A172 (cell line): ENCODE data around the gene KCNA5. TPM values are rescaled to one million over a fixed set of nuclear protein-coding genes. Genes with fewer than 3 reads are reported as not detected.

ENCODE experiments used
- DNase-seq: peaks from one replicate; pipeline ENCODE4 v3.0.0-alpha.2; 2015; ENCODE audit warnings: low spot score
- total RNA-seq: library from RNA; depleted of rRNA; stranded (reverse); fragments of >200 nt; shearing (Covaris generic); gene quantifications from 2 replicates; pipeline ENCODE4 v1.2.3, GENCODE V29; 2014

The KCNA5 gene
- total RNA-seq, 1 experiment from 2014 or later = not detected

DNA sequence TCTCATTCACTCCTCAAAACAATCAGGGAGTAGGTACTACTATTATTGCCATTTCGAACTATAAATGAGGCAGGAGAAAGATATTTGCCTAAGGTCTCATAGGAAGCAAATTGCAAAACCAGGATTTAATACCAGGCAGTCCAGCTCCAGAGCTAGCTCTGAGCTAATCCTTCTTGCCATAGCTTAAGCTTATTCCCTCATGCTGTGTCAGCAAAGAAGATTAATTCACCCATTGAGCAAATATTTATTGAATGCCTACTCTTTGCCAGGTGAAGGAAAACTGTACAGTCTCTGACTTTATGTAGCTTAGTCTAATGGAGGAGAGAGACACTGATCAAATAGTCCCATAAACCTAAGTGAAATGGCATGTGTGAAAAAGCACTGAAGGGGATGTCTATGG, 19.5 kb downstream of the KCNA5 start:
- DNase-seq = no peak

DNA sequence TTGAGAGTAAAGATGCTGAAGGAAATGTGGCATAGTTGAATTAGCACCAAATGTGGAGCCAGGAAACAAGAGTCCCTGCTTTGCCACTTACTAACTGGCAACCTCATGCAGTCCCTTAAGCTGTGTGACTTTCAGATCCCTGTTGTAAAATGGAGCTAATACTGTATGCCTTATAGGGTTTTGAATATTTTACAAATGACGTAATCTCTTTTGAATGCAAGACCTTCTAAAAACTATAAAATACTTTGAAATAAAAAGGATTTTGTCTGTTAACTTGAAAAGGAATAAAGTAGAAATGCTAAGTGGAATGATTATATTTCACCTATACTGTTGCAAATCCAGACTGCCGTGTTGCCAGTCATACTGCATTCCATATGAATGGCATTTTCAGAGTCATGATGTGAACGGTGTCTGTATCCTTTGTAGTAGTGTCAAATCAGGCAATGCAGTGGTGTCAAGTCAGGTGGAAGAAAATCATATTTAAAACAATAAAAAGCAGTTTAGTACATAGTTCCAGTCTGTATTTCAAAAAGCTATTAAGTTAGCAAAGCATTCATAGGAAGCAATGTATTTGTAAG, 21.3 kb downstream of the KCNA5 start:
- no peak for DNase-seq

DNA sequence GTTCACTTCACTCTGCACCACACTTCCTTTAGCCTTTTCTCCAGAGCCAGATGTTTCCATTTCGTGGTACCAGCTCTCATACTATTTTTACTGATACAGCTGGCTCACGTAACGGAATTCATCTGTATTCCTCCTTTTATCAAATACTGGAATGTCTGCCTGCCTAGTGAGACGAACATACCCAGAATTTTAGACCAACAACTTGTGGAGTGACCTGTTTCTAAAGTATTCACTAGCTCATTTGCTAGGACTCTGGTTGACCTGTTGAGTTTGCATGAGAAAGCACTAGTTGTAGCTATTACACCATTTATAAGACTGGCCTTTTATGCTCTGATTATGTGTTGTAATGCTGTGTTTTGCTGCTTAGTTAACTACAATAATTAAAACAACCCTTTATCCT, 22.6 kb downstream of the KCNA5 start:
- DNase-seq = no peak

DNA sequence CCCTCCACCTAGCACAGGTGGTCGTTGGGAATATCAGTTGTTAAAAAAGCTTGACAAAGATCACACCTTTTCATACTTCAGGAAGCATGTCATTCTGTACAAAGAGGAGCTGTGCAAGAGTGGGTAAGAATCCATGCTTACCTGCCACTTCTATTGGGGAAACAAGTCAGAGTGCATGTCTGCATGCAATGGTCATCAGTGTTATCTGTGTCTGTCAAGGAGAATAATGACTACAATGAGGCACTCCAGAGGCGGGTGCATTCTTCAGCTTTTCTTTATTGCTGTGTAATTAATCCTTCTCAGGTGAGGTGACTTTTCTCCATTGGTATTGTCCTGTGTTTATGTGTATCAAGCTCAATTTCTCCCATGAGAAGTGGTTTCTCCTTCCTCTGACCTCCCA, 24.4 kb downstream of the KCNA5 start:
- no peak for DNase-seq

DNA sequence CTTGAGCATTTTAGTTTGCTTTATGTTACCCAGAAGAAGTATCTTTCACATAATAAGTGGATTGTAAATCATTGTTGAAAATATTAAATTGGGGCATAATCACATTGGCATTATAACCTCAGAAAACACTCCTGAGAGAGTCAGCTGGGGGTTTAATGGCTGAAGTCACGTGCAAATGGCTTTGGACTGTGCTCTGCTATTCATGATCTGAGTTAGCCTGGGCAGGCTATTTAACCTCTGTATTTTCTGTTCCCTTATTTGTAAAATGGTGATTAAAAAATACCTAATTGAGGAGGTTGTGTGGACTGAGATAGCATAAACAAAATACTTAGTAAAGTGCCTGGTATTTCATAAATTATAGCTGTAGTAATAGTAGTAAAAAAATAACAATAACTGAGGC, 24.9 kb downstream of the KCNA5 start:
- DNase-seq = no peak

DNA sequence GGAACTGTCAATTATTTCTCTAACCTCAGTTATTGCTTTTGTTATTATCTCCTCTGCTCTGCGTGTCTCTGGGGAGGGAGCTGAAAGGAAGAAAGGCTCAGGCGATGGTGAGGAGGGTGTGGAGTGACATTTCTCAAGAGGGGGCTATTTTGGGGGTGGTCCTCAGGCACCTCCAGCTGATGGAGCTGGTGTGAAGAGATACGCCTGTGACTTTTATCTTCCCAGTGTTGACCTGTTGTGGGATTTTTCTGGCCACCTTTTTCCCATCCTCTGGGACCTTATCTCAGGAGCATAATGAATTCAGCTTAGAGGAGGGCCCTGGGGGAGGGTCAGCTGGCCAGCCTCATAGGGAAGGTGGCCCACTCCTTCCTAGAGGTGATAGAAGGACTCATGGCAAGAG, 26.4 kb downstream of the KCNA5 start:
- no peak for DNase-seq

DNA sequence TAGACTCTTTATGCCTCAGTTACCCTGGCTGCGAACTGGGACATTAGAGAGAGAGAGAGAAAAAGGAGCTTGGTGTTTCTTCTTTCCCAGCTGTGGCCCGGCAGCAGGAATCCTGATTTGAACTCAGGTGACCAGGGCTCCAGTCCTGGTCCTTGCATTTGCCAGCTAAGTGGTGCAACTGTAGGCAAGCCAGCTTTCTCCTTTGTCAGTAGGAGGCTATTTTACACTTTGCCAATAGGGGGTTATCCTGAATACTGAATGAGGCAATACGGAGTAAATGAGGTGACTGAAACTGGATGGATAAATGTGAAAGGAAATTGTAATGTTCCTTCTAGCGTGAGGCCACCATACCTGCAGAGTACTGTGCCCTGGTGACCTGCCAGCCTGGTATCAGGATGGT, 27.8 kb downstream of the KCNA5 start:
- no peak for DNase-seq

DNA sequence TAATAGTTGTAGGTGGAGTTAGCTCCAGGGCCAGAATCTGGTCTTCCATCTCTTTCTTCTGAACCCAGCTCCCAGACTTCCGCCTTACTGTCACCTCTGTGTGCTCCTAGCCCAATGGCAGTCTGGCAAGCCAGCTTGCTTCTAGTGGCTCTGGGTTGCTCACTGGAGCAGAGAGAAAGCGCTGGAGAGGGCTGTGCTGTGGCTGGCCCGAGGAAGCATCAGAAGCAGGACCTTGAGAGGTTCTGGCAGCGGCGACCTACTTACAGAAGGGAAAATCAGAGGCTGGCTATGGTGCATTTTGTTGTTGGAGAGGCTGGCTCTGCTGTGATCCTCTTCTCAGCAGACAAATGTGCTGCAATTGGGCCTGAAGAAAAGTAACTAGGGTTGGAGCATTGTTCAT, 28.6 kb downstream of the KCNA5 start:
- no peak for DNase-seq

DNA sequence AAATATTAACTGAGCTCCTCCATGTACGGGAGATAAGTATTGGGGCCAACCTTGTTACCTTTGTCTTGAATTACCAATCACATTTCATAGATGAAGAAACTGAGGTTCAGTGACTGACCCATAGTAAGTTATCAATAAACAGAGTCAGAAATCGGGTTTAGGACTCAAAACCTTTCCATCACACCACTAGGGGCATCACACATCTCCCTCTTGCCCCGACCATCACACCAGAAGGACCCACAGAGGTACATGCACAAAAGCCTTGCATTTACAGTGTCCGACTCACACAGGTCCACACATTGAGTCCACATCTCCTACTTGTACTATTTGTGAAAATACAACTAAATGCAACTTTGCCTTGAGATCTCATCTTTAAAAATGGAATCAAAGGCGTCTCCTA, 29.4 kb downstream of the KCNA5 start:
- no peak for DNase-seq

DNA sequence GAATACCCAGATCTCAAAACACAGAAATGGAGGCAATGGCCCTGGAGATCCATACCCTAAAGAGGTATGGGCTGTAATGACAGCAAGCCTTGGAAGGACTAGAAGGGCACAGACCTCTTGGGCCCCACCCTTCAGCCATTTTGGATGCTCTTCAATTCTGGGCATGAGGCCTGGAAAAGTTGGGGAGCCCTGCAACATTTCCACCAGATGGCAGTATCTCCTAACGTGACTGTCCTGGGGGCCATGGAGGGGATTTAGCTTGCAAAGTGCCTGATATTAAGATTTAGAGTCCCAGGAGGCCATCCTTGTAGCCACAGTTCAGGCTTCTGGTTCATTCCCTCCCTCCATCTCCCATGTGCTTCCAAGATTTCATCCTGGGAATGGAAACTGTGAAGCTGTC, 30.2 kb downstream of the KCNA5 start:
- DNase-seq = peak; percentile 16

DNA sequence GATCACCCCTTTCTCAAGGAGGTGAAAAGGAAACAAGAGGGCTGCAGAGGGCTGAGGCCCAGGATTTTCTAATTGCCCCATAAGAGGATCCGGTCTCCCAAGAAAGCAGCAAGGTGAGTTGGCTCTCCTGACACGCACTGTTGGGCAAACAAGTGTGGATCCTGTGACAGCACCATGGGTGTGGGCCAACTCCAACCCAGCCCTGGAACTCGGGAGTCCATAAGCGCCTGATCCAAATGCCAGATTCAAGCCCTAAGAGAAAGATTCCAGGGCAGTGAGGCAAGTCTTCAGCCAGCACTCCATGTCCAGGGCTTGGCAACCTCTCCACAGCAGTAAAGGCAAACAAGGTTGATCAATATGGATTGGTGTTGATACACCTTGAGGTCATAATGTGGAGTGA, 33.1 kb downstream of the KCNA5 start:
- no peak for DNase-seq

DNA sequence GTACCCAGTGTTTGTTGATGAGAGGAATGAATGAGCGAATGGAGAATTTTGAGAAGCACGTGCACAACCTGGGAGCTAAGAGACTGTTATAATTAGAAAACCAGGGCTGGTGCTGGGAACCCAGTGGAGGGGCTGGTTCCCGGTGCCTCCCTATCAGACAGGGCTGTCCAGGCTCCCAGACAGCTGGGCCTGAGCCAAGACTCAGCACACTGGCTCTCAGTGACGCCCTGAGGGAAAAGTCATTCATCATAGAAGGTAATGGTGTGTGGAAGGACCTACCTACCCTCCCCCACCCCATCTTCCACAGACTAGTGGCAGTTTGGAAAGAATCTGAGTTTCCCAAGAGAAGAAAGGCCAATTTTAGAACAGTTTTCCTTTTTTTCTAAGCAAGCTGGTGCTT, 34.7 kb downstream of the KCNA5 start:
- no peak for DNase-seq

DNA sequence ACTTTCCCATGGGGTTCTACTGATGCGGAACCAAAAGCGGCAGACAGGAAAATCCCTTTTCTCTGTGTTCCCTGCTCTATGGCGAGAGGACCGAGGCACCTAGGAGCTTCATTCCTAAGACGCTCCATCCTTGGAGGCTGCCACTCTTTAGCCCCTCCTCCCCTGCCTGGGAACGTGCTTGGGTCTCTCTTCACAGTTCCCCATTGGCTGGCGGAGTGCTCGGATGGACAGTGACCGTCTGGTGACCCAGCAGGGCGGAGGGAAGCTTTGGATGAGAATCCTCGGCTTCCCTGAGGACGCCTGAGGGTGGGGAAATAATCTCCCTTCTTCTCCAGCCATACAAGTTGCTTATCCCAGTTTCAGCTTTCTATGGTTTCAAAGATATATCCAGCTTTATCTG, 37.3 kb downstream of the KCNA5 start:
- no peak for DNase-seq

DNA sequence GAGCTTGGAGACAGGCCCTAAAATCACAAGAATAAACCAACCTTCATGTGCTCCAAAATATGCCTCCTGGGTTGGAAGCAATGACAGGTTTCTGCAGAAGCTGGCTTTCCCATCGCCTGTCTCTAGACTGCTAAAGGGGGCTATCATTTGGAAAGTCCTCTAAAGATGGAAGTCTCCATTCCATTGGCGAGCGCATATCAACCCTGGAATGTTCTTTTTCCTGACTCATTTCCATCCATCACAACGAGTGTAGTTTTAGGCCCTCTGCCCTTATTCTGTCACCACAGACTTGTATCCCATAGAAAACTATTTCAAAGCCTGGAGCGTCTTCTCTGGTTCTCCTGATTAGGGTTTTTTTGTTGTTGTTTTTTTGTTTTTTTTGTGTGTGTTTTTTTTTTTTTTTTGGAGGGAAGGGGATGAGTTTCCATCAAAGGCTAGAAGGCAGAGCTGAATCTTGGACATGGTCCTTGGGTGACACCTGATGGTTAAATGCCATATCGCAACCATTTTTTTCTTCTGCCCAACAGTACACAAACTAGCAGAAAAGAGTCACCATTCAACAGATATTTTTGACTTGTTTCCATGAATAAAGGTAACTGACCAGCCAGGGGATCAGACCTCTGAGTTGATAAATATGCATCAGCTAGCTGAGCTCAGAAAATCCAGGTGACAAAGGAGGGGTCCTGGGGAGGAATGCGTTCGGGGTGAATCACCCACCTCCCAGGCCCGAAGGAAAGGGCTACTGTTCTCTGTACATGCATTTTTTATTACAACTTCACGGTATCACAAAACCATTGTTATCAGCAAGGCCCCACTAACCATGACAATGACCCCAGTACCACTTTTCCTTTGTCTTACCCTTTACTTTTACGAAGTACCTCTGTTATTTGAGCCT, 40.5 kb downstream of the KCNA5 start:
- peak; percentile 46 for DNase-seq

DNA sequence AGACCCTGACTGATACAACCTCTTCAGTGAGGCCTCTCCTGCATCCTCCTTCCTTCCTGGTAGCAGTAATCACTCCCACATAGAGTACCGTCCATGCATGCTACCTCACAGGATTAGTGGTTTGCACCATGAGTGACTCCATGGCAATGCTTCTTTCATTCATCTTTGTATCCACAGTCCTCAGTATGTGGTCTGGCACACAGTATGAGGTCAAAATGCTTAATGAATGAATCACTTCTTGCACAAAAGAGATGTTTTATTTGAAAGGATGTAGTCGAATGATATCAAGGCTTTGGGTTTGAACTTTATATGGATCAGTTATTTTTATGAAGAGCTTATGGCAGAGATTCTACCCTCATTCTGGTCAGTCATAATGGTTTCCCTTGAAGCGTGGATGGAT, 42.2 kb downstream of the KCNA5 start:
- DNase-seq = peak; percentile 91

DNA sequence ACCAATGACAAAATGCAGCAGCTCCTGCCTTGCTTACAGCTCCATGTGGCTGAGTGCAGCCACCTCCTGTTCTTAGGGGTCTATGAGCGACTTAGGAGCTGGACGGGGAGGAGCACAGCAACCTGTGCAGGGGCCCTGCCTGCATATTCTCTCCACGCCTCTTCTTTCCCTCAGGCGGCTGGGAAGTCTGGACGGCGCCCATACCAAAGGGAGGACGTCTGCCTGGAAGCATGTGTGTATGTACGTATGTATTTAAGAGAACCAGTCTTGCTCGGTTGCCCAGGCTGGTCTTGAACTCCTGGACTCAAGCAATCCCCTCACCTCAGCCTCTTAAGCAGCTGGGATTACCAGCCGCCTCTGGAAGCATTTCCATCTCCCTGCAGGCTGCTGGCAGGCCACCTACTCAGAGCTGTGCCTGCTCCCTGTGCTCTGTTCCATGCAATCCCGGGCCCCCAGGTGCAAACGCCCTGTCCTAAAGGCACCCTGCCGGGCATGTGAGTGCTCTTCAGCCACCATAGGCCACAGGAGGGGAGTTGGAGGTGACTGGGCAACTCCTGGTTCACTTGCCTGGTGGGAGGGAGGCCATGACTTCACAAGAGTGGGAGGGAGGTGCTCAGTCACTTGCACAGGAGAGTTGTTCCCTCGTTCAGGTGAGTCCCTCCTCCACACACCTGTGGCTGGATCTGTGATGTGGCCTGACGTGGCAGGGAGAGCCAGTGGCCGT, 44.3 kb downstream of the KCNA5 start:
- DNase-seq = no peak

DNA sequence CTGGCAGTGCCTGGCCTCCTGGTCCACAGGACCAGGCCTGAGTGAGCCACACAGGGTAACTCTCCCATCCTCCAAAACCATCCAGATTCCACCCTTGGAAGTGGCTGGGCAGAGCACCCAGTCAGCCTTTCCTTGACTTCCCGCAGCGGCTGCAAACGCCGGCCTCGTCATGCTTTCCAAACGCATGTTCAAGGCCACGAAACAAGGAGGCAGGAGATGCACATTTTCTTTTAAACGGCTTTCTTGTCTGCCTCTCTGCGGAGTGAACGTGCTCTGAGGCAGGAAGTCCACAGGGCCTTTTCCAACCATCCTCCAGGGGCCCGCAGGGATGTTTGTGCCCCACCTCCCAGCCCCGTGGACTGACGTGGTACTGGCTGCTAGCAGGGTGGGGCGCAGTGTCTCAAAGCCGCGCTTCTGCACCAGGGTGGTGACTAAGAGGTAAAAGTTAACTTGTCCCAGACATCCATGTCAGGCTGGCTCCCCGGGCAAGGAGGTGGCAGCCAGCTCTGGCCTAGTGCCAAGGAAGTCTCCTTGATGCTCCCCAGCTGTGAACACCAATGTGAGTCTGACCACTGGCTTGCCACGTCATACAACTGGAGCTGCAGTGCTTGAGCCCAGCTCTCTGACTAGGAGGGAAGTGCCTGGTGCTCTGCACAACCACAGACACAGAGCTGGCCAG, 45.0 kb downstream of the KCNA5 start:
- DNase-seq = peak; percentile 95

DNA sequence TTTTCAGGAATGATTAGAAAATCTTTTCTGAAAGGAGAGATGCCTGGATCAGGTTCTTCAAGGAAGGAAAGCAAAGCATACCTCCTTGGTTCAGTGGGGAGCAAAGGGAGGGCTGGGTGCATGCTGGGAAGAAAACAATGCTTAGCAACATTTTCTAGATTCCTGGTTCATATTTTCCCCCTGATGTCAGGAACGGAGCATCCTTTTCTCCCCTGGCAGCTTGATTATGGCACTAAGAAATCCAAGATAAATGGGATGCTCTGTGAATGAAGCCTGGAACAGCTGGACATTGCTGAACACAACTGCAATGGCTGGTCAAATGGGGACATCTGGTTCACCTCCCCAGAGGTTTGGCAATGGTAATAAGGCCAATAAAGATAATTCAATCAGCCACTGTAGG, 50.9 kb downstream of the KCNA5 start:
- DNase-seq = no peak

DNA sequence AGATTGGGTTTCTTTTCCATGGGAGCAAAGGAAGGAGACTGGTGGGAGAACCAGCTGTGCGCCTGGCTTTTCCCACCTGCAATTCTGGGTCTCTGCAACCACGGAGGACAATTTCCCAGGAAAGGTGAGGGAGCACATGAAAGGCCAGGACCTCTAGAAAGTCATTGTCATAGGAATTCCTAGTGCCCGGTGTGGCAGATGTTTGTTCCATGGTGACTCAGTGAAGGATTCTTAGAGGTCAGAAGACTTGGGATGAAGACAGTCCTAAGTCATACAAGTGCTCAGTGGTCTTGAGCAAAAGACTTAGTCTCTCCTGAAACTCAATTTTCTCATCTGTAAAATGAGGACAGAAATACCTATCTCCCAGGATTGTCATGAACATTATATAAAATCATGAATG, 51.3 kb downstream of the KCNA5 start:
- DNase-seq = no peak
